Neuronal stem cell (in vitro differentiated cells): ENCODE measurements around the gene CEP128.

Experiments
- DNase-seq: peaks from one replicate; pipeline ENCODE4 v3.0.0-alpha.2; 2013; ENCODE audit warnings: low spot score
- H2AFZ ChIP-seq: one replicate; pipeline ENCODE4 v1.6.1; 2013; ENCODE audit warnings: mild to moderate bottlenecking, low read length, inconsistent platforms
- H2AK5ac ChIP-seq: 2 replicates; pipeline ENCODE4 v1.6.1; 2013; ENCODE audit warnings: low read depth, mild to moderate bottlenecking, inconsistent platforms, low read length, moderate library complexity, mixed read lengths
- H2BK120ac ChIP-seq: 2 replicates; pipeline ENCODE4 v1.6.1; 2013; ENCODE audit warnings: low read depth, mild to moderate bottlenecking, inconsistent platforms, low read length, moderate library complexity, mixed read lengths
- H2BK12ac ChIP-seq: one replicate; pipeline ENCODE4 v1.6.1; 2013; ENCODE audit warnings: low read length, inconsistent platforms
- H2BK15ac ChIP-seq: 2 replicates; pipeline ENCODE4 v1.6.1; 2013; ENCODE audit warnings: mild to moderate bottlenecking, low read length, inconsistent platforms, mixed read lengths
- H2BK5ac ChIP-seq: one replicate; pipeline ENCODE4 v1.6.1; 2013; ENCODE audit warnings: inconsistent platforms, mild to moderate bottlenecking, low read length, moderate library complexity
- H3K14ac ChIP-seq: one replicate; pipeline ENCODE4 v1.6.1; 2013; ENCODE audit warnings: low read length, inconsistent platforms
- H3K18ac ChIP-seq: 2 replicates; pipeline ENCODE4 v1.6.1; 2013; ENCODE audit warnings: low read length, inconsistent platforms
- H3K23ac ChIP-seq: 2 replicates; pipeline ENCODE4 v1.6.1; 2013; ENCODE audit warnings: low read depth, mild to moderate bottlenecking, mixed read lengths, low read length, inconsistent platforms; ENCODE audit not compliant: poor library complexity
- H3K27ac ChIP-seq: replicated peaks from 3 replicates; pipeline ENCODE4 v1.5.1; 2013; ENCODE audit warnings: low read length, inconsistent platforms
- H3K27me3 ChIP-seq, 3 experiments: 2 replicates each; pipeline ENCODE4 v1.6.1; 2013; ENCODE audit warnings: low read length in 3 of 3, mild to moderate bottlenecking in 2 of 3, inconsistent platforms in 1 of 3, low read depth in 1 of 3, mixed read lengths in 1 of 3, moderate library complexity in 1 of 3; ENCODE audit not compliant: control insufficient read depth in 3 of 3, insufficient read depth in 3 of 3
- H3K36me3 ChIP-seq, 2 donors: replicated peaks in 1 of 2; 2 replicates each; pipeline ENCODE4 v1.6.1; 2013; ENCODE audit warnings: low read length in 2 of 2; ENCODE audit not compliant: control insufficient read depth in 2 of 2, insufficient read depth in 2 of 2
- H3K4ac ChIP-seq: 2 replicates; pipeline ENCODE4 v1.6.1; 2013; ENCODE audit warnings: inconsistent platforms, mild to moderate bottlenecking, low read length, moderate library complexity
- H3K4me1 ChIP-seq, 2 donors: 1 replicate in 1 of 2; 2 replicates in 1 of 2; pipeline ENCODE4 v1.6.1; 2013; ENCODE audit warnings: low read length in 2 of 2, low read depth in 1 of 2; ENCODE audit not compliant: control insufficient read depth in 2 of 2, insufficient read depth in 1 of 2
- H3K4me2 ChIP-seq: one replicate; pipeline ENCODE4 v1.6.1; 2013; ENCODE audit warnings: mild to moderate bottlenecking, low read length, inconsistent platforms; ENCODE audit not compliant: insufficient read depth, poor library complexity, severe bottlenecking
- H3K4me3 ChIP-seq, 2 donors: 2 replicates each; pipeline ENCODE4 v1.5.1; 2013; ENCODE audit warnings: low read length in 2 of 2, mild to moderate bottlenecking in 2 of 2, inconsistent platforms in 1 of 2, moderate library complexity in 1 of 2
- H3K79me1 ChIP-seq: one replicate; pipeline ENCODE4 v1.6.1; 2013; ENCODE audit warnings: low read depth, mild to moderate bottlenecking, inconsistent platforms, low read length, moderate library complexity
- H3K9ac ChIP-seq: one replicate; pipeline ENCODE4 v1.6.1; 2013; ENCODE audit warnings: mild to moderate bottlenecking, low read depth, low read length, inconsistent platforms; ENCODE audit not compliant: poor library complexity
- H3K9me3 ChIP-seq, 2 donors: replicated peaks in 1 of 2; 2 replicates each; pipeline versions ENCODE3 to v1.6.1; 2013; ENCODE audit warnings: low read length in 2 of 2, mild to moderate bottlenecking in 2 of 2, inconsistent platforms in 1 of 2, low read depth in 1 of 2, mixed read lengths in 1 of 2, moderate library complexity in 1 of 2; ENCODE audit not compliant: control insufficient read depth in 2 of 2, insufficient read depth in 1 of 2
- H4K8ac ChIP-seq: one replicate; pipeline ENCODE4 v1.6.1; 2013; ENCODE audit warnings: low read depth, mild to moderate bottlenecking, inconsistent platforms, low read length, moderate library complexity
- H4K91ac ChIP-seq: one replicate; pipeline ENCODE4 v1.6.1; 2013; ENCODE audit warnings: low read length, low read depth, mild to moderate bottlenecking, inconsistent platforms; ENCODE audit not compliant: poor library complexity
- WGBS, 2 donors: extraction: QIAGEN DNeasy Blood & Tissue Kit; methylation state at CpG; one replicate each; pipeline ENCODE4 v1.1.7; 2013; ENCODE audit warnings: missing lambda C conversion rate in 2 of 2, mixed read lengths in 1 of 2; ENCODE audit not compliant: insufficient read length in 2 of 2, insufficient replicate concordance in 1 of 2; ENCODE audit errors: extremely low coverage in 2 of 2; 5-methylcytosine and 5-hydroxymethylcytosine counted together

The CEP128 gene

DNA sequence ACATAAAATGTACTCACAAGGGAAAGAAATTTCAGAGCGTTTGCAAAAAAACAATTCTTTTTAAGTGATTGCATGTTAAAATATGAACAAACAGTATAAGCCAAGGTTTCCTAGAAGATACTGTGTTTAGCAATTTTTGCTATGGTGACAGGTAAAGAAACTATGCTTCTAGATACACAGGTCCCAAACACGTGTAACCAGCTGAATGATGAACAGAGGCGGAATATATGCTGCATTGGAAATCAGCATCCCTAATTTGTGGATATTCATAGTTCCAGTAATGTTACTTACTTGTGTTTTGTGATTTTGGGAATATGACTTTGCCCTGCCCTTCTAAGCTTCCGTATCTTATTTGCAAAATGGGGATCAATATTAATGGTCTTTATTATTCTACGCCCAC is 403.9 kb downstream of the CEP128 start:
- no peaks in the 10 kb centered on the region for H3K27me3 ChIP-seq
- no peak overlapping the region for H3K14ac ChIP-seq
- H3K23ac ChIP-seq, result no peak overlapping the region
- H2BK5ac ChIP-seq, result no peak overlapping the region
- no peak overlapping the region for H4K8ac ChIP-seq
- no peaks in the 10 kb centered on the region for H3K36me3 ChIP-seq
- H2BK12ac ChIP-seq, result no peak overlapping the region
- H2AK5ac ChIP-seq, result no peak overlapping the region
- H2AFZ ChIP-seq, result no peak overlapping the region
- no peak overlapping the region for H3K18ac ChIP-seq
- no peak overlapping the region for H4K91ac ChIP-seq
- no peak overlapping the region for H3K4ac ChIP-seq
- H2BK120ac ChIP-seq, result no peak overlapping the region
- no peak overlapping the region for H3K27ac ChIP-seq
- no peaks in the 10 kb centered on the region for H3K4me1 ChIP-seq
- no peak overlapping the region for H3K4me2 ChIP-seq
- no peak overlapping the region for H3K4me3 ChIP-seq
- no peaks in the 10 kb centered on the region for H3K9me3 ChIP-seq
- H3K9ac ChIP-seq, result no peak overlapping the region
- H2BK15ac ChIP-seq, result no peak overlapping the region
- WGBS, 2 donors, result no CpG with 5 or more reads among the region's 5 CpGs
- H3K79me1 ChIP-seq, result no peaks in the 10 kb centered on the region
- DNase-seq, result no peak

DNA sequence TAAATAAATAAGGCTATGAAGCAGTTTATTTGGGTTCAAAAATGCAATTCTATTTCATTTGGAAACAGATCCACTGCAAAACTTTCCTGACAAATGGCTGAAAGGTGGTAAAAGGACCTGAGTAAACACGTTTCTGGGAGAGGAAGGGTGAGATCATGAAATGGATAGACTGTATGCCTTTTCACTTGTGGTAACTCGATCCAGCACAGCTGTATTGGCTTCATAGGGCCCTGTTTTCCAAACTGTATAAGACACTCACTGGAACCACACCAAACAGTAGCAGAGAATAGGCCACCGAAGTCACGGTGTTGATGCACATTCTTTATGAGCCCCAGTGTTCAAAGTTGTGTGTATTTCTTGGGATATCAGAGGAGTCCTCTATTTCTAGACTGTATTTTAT is 405.1 kb downstream of the CEP128 start:
- Histone ChIP-seq H3K27ac (no peak overlapping the region), H2BK120ac (no peak overlapping the region), H2BK5ac (no peak overlapping the region), H3K4me2 (no peak overlapping the region), H3K18ac (no peak overlapping the region), H4K91ac (no peak overlapping the region), H3K14ac (no peak overlapping the region), H3K79me1 (no peaks in the 10 kb centered on the region), H3K9me3 (no peaks in the 10 kb centered on the region), H3K23ac (no peak overlapping the region), H3K4ac (no peak overlapping the region), H2AFZ (no peak overlapping the region), H3K36me3 (no peaks in the 10 kb centered on the region), H3K4me1 (no peaks in the 10 kb centered on the region), H2AK5ac (no peak overlapping the region), H2BK15ac (no peak overlapping the region), H2BK12ac (no peak overlapping the region), H3K4me3 (no peak overlapping the region), H3K27me3 (no peaks in the 10 kb centered on the region), H3K9ac (no peak overlapping the region), H4K8ac (no peak overlapping the region)
- DNase-seq, result no peak
- WGBS, 2 donors, result no CpG with 5 or more reads among the region's 4 CpGs

DNA sequence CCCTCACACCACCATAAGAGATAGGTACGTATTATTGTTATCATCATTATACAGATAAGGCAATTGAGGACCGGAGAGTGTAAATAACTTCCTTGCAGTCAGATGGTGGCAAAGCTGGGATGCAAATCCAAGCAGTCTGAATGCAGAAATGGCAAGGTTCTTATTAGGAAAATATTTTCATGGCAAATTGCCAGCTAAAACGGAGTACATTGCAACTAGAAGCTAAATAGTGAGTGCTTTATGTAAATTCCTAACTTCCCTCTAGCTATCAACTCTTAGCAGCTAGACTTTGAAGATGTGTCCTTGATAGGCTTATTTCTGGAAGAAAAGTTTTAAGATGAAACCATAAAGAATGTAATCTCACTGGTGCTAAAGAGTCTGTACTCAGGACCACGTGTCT is 406.4 kb downstream of the CEP128 start:
- Histone ChIP-seq H3K9me3 (no peaks in the 10 kb centered on the region), H2BK5ac (no peak overlapping the region), H3K4me3 (no peak overlapping the region), H3K23ac (no peak overlapping the region), H2AK5ac (no peak overlapping the region), H2BK15ac (no peak overlapping the region), H3K4ac (no peak overlapping the region), H4K8ac (no peak overlapping the region), H3K4me1 (no peaks in the 10 kb centered on the region), H3K36me3 (no peaks in the 10 kb centered on the region), H3K18ac (no peak overlapping the region), H3K27me3 (no peaks in the 10 kb centered on the region), H4K91ac (no peak overlapping the region), H3K4me2 (no peak overlapping the region), H3K9ac (no peak overlapping the region), H3K79me1 (no peaks in the 10 kb centered on the region), H2BK120ac (no peak overlapping the region), H2BK12ac (no peak overlapping the region), H2AFZ (no peak overlapping the region), H3K14ac (no peak overlapping the region), H3K27ac (no peak overlapping the region)
- DNase-seq, result no peak
- no CpG with 5 or more reads among the region's 4 CpGs for WGBS, 2 donors

DNA sequence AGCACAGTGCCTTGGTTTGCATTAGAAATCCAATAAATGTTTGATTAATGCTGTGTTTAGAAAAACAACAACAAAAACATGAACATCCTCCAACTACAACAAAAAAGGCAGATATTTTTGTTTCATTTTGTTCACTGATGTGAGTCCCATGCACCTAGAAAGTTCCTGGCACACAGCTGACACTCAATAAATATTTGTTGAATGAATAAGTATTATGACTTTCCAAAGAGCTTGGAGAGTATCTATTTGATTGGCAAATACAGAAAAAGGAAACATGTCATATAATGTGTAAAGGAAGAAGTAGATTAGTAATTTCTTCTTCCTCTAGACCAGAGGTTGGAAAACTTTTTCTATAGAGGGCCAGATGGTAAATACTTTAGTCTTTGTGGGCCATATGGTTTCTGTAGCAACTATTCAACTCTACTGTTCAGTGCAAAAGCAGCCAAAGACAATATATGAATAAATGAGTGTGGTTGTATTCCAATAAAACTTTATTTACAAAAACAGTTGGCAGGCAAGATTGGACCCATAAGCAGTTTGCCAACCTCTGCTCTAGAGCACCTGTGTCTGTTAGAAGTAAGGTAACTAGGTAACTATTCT is 417.9 kb downstream of the CEP128 start:
- Histone ChIP-seq H3K27me3 (no peaks in the 10 kb centered on the region), H3K14ac (no peak overlapping the region), H3K9ac (no peak overlapping the region), H3K9me3 (no peaks in the 10 kb centered on the region), H2BK12ac (no peak overlapping the region), H3K36me3 (no peaks in the 10 kb centered on the region), H4K91ac (no peak overlapping the region), H2BK15ac (no peak overlapping the region), H2BK5ac (no peak overlapping the region), H3K23ac (no peak overlapping the region), H2BK120ac (no peak overlapping the region), H3K4ac (no peak overlapping the region), H3K4me1 (no peaks in the 10 kb centered on the region), H3K4me3 (no peak overlapping the region), H3K18ac (no peak overlapping the region), H3K4me2 (no peak overlapping the region), H4K8ac (no peak overlapping the region), H3K27ac (no peak overlapping the region), H2AFZ (no peak overlapping the region), H3K79me1 (no peaks in the 10 kb centered on the region), H2AK5ac (no peak overlapping the region)
- no peak for DNase-seq
